Osteoblast (primary cell): ENCODE results near the gene IGSF22. TPM values are rescaled to one million over a fixed set of nuclear protein-coding genes. Genes with fewer than 3 reads are reported as not detected.
"Not testable (repeated sequence)": the region's sequence is repeated elsewhere in the genome, so short reads cannot be mapped to it uniquely, and the experiment has no call there.

Experiments
- DNase-seq: peaks from one replicate; pipeline ENCODE4 v3.0.0; 2011; ENCODE audit warnings: low spot score, mixed read lengths; ENCODE audit not compliant: insufficient read length; ENCODE audit errors: missing footprints
- H2AFZ ChIP-seq: 2 replicates; pipeline ENCODE4 v1.6.0; 2011; ENCODE audit warnings: mild to moderate bottlenecking, low read length
- H3K27ac ChIP-seq: 2 replicates; pipeline ENCODE4 v1.5.1; 2011; ENCODE audit warnings: mild to moderate bottlenecking, low read depth, low read length, moderate library complexity
- H3K27me3 ChIP-seq: 2 replicates; pipeline ENCODE4 v1.6.0; 2012; ENCODE audit warnings: mild to moderate bottlenecking, control low read depth, inconsistent platforms, low read length, moderate library complexity; ENCODE audit not compliant: insufficient read depth
- H3K36me3 ChIP-seq: 2 replicates; pipeline ENCODE4 v1.5.1; 2011; ENCODE audit warnings: mild to moderate bottlenecking, low read length, control low read depth, moderate library complexity; ENCODE audit not compliant: insufficient read depth
- H3K4me1 ChIP-seq: 2 replicates; pipeline ENCODE4 v1.5.1; 2011; ENCODE audit warnings: mild to moderate bottlenecking, low read length, control low read depth, moderate library complexity; ENCODE audit not compliant: insufficient read depth
- H3K4me2 ChIP-seq: 2 replicates; pipeline ENCODE4 v1.6.0; 2011; ENCODE audit warnings: mild to moderate bottlenecking, low read length; ENCODE audit not compliant: insufficient read depth
- H3K4me3 ChIP-seq: fragments of 200-600 bp; sonication (generic); 3 replicates; pipeline ENCODE4 v1.5.1; 2012; ENCODE audit warnings: mild to moderate bottlenecking, low read length, inconsistent platforms; ENCODE audit not compliant: insufficient read depth
- H3K79me2 ChIP-seq: 2 replicates; pipeline ENCODE4 v1.6.0; 2012; ENCODE audit warnings: mild to moderate bottlenecking, low read length, control low read depth, inconsistent platforms; ENCODE audit not compliant: insufficient read depth
- H3K9me3 ChIP-seq: 2 replicates; pipeline ENCODE4 v1.5.1; 2011; ENCODE audit warnings: low read depth, low read length, control low read depth
- H4K20me1 ChIP-seq: 2 replicates; pipeline ENCODE4 v1.6.0; 2012; ENCODE audit warnings: mild to moderate bottlenecking, low read length, control low read depth; ENCODE audit not compliant: insufficient read depth
- total RNA-seq: library from RNA; depleted of rRNA; stranded (reverse); fragments of >200 nt; gene quantifications from 2 replicates; pipeline ENCODE4 v1.2.3, GENCODE V29; 2012
- TF ChIP-seq, protein P1 (sequence below): IDR thresholded peaks from 2 replicates; pipeline ENCODE4 v1.5.1; 2011; ENCODE audit warnings: mild to moderate bottlenecking, low read depth, low read length, moderate library complexity; ENCODE audit errors: extremely low read depth

IGSF22 gene
- total RNA-seq, 1 donor, result not detected

DNA sequence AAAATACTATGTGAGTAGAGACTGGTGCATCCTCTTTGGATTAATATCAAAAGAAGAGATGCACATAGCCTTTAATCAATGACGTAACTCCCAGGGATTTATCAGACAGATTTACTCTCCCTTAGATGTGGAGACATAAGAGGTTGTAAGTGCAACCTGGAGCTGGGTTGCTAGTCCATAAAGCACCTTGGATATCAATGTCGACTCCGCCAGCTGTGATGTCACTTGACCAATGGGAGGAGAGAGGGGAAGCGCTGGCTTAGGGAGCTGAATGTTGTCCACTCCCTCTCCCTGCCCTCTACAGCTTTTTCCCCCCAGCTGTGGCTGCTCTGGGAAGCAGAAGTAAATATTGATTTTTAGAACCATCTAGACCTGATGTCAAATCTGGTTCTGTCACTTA, 56.3 kb downstream of the IGSF22 start:
- no peak for DNase-seq
- no peaks in the 10 kb centered on the region for H3K9me3 ChIP-seq
- no peaks in the 10 kb centered on the region for H3K36me3 ChIP-seq
- no peak overlapping the region for H3K27ac ChIP-seq
- peak overlapping the region; percentile 69 for H3K4me2 ChIP-seq
- no peaks in the 10 kb centered on the region for H3K79me2 ChIP-seq
- peak overlapping the region; percentile 46 for H3K4me3 ChIP-seq
- peaks cover 11% of the 10 kb centered on the region for H3K4me1 ChIP-seq
- no peaks in the 10 kb centered on the region for H3K27me3 ChIP-seq
- H4K20me1 ChIP-seq, result no peaks in the 10 kb centered on the region
- TF ChIP-seq, protein P1, sequence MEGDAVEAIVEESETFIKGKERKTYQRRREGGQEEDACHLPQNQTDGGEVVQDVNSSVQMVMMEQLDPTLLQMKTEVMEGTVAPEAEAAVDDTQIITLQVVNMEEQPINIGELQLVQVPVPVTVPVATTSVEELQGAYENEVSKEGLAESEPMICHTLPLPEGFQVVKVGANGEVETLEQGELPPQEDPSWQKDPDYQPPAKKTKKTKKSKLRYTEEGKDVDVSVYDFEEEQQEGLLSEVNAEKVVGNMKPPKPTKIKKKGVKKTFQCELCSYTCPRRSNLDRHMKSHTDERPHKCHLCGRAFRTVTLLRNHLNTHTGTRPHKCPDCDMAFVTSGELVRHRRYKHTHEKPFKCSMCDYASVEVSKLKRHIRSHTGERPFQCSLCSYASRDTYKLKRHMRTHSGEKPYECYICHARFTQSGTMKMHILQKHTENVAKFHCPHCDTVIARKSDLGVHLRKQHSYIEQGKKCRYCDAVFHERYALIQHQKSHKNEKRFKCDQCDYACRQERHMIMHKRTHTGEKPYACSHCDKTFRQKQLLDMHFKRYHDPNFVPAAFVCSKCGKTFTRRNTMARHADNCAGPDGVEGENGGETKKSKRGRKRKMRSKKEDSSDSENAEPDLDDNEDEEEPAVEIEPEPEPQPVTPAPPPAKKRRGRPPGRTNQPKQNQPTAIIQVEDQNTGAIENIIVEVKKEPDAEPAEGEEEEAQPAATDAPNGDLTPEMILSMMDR, result no peak
- H2AFZ ChIP-seq, result peak overlapping the region; percentile 31

DNA sequence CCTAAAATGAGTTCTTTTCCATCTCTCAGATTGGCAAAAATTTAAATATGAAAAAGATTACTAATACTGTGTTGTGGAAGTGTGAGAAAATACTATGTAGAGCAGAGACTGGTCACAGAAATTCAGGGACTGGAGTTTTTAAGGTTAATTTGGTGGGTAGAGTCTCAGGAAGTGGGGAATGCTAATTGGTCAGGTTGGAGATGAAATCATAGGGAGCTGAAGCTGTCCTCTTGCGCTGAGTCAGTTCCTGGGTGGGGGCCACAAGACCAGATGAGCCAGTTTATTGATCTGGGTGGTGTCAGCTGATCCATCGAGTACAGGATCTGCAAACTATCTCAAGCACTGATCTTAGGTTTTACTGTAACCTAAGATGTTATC, 56.8 kb downstream of the IGSF22 start:
- TF ChIP-seq, protein P1, result no peak
- H3K27me3 ChIP-seq, result no peaks in the 10 kb centered on the region
- no peak overlapping the region for H3K27ac ChIP-seq
- peak overlapping the region; percentile 46 for H3K4me3 ChIP-seq
- no peaks in the 10 kb centered on the region for H3K36me3 ChIP-seq
- no peaks in the 10 kb centered on the region for H3K79me2 ChIP-seq
- no peaks in the 10 kb centered on the region for H3K9me3 ChIP-seq
- no peaks in the 10 kb centered on the region for H4K20me1 ChIP-seq
- H3K4me1 ChIP-seq, result peaks cover 11% of the 10 kb centered on the region
- no peak for DNase-seq
- peak overlapping the region; percentile 69 for H3K4me2 ChIP-seq
- no peak overlapping the region for H2AFZ ChIP-seq

DNA sequence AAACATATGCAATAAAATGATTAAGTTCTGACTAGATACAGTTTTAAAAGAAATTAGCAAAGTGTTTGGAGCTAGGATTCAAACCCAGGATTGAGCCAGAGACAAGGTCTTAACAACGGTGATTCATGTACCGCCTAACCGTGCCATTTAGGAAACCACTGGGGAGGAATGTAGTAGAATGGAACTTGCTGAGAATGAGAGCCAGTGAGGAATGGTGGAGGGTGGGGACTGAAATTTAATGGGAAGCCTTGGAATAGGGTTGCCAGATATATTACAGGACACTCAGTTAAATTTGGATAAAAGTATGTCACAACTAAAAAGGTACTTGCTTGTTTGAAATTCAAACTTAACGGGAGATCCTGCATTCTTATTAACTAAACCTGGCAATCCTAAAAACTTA, 57.9 kb downstream of the IGSF22 start:
- no peak for DNase-seq

DNA sequence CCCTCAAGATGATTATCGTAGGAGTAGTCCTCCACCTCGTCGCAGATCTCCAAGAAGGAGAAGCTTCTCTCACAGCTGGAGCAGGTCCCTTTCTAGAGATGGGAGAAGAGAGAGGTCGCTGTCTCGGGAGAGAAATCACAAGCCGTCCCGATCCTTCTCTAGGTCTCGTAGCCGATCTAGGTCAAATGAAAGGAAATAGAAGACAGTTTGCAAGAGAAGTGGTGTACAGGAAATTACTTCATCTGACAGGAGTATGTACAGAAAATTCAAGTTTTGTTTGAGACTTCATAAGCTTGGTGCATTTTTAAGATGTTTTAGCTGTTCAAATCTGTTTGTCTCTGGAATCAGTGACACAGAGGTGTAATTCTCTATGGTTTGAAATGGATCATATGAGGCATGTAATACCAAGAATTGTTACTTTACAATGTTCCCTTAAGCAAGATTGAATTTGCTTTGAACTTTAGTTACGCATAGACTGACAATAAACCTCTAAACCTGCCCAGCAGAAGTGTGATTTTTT, 60.6 kb downstream of the IGSF22 start:
- H3K4me2 ChIP-seq, DNase-seq, H4K20me1 ChIP-seq, H3K36me3 ChIP-seq, H2AFZ ChIP-seq, H3K79me2 ChIP-seq, H3K9me3 ChIP-seq, H3K4me3 ChIP-seq, H3K27me3 ChIP-seq, H3K27ac ChIP-seq: not testable (repeated sequence)
- H3K4me1 ChIP-seq, result peaks cover 11% of the 10 kb centered on the region

More for the DNA sequence above, 57.9 kb downstream of the IGSF22 start:
- no peak overlapping the region for H3K4me2 ChIP-seq
- H3K36me3 ChIP-seq, result no peaks in the 10 kb centered on the region
- peaks cover 11% of the 10 kb centered on the region for H3K4me1 ChIP-seq
- TF ChIP-seq, protein P1, result no peak
- no peaks in the 10 kb centered on the region for H3K79me2 ChIP-seq
- H3K27me3 ChIP-seq, result no peaks in the 10 kb centered on the region
- no peak overlapping the region for H3K4me3 ChIP-seq
- peak overlapping the region; percentile 56 for H2AFZ ChIP-seq
- no peaks in the 10 kb centered on the region for H3K9me3 ChIP-seq
- H3K27ac ChIP-seq, result no peak overlapping the region
- no peaks in the 10 kb centered on the region for H4K20me1 ChIP-seq
